ENCODE results near the gene LAMTOR2. TPM values are rescaled to one million over a fixed set of nuclear protein-coding genes. Genes with fewer than 3 reads are reported as not detected.

Gene LAMTOR2
- total and polyA plus RNA-seq, 2 of the 4 experiments (the other 2 are of a cell fraction): 50.0 to 89.0 TPM

GRCh38 chr1:156055281-156056048 lies 883 bp downstream of the LAMTOR2 start (continued):
- TF ChIP-seq MXI1 (IDR thresholded peaks at IDR 0.05; ENCODE audit: borderline replicate concordance, low read depth, low read length): no peak

GRCh38 chr1:156056326-156056849 lies 1.8 kb downstream of the LAMTOR2 start:
- Histone ChIP-seq H3K9me3 (ENCODE audit: control insufficient read depth, insufficient read depth, low read length) (no peaks in the 10 kb centered on the region), H4K91ac (ENCODE audit: insufficient read depth, low read depth, low read length) (no peak overlapping the region), H3K9ac (ENCODE audit: low read depth, low read length) (no peak overlapping the region), H3K56ac (ENCODE audit: extremely low read depth, insufficient read depth, low read length) (no peak overlapping the region), H2BK20ac (ENCODE audit: low read depth, low read length) (no peak overlapping the region), H3K9me1 (ENCODE audit: insufficient read depth, low read length) (peaks cover 12% of the 10 kb centered on the region), H3K23ac (ENCODE audit: low read depth, low read length) (peak overlapping the region; percentile 38), H2BK120ac (ENCODE audit: low read depth, low read length) (no peak overlapping the region), H2BK15ac (ENCODE audit: low read depth, low read length) (no peak overlapping the region), H4K20me1 (ENCODE audit: insufficient read depth, low read length) (no peaks in the 10 kb centered on the region), H2AFZ (replicated peaks; ENCODE audit: low read length, poor library complexity) (no peak overlapping the region), H3K14ac (replicated peaks; ENCODE audit: low read depth, low read length) (no peak overlapping the region), H3K27ac (ENCODE audit: insufficient read depth, low read length) (no peak overlapping the region), H3K4me2 (ENCODE audit: low read depth, low read length) (no peak overlapping the region), H3K4me3 (ENCODE audit: insufficient read depth, low read depth, low read length) (no peak overlapping the region), H4K5ac (ENCODE audit: low read depth, low read length) (no peak overlapping the region), H3K27me3 (ENCODE audit: control insufficient read depth, insufficient read depth, low read length) (no peaks in the 10 kb centered on the region), H3K4ac (ENCODE audit: low read depth, low read length) (no peak overlapping the region), H4K8ac (ENCODE audit: low read depth in 2 of 2, low read length in 2 of 2) (no peak overlapping the region), H2AK9ac (replicated peaks; ENCODE audit: low read depth, low read length, poor library complexity) (peak overlapping the region; percentile 68), H3K4me1 (ENCODE audit: control insufficient read depth, insufficient read depth, low read length) (peaks cover 4% of the 10 kb centered on the region; the same call in 1 of the 2 replicates), H2AK5ac (ENCODE audit: low read depth, low read length) (no peak overlapping the region), H3K79me1 (ENCODE audit: low read depth in 1 of 2, low read length in 2 of 2) (peaks cover 24 to 46% of the 10 kb centered on the region in 2 experiments), H2BK5ac (ENCODE audit: low read depth, low read length, poor library complexity, severe bottlenecking) (no peak overlapping the region), H3K36me3 (ENCODE audit: control insufficient read depth, insufficient read depth, low read length) (peaks cover 6% of the 10 kb centered on the region), H3K18ac (ENCODE audit: low read depth, low read length) (no peak overlapping the region)
- CTCF ChIA-PET: no interaction called here
- no peak for DNase-seq
- intact Hi-C loops (cut with micrococcal nuclease): no loop called here
- WGBS, 2 experiments (ENCODE audit: extremely low coverage in 2 of 2, insufficient read length in 1 of 2): no CpG with 5 or more reads among the region's 1 CpG
- POLR2A ChIA-PET (ENCODE audit: unreplicated experiment): no interaction called here
- in situ Hi-C loops (cut with MboI; ENCODE audit: low sequenced_read_pairs): no loop called here
- no peak for ATAC-seq (ENCODE audit: low read depth)
- no TSS peak for BruUV-seq (replicated peaks)
- dilution Hi-C loops (cut with HindIII; ENCODE audit: low sequenced_read_pairs, unreplicated experiment): no loop called here
- no peak for TF ChIP-seq SMC3 (IDR thresholded peaks at IDR 0.05; ENCODE audit: low read depth, low read length)
- no peak for TF ChIP-seq CEBPB (IDR thresholded peaks at IDR 0.05; ENCODE audit: low read depth, low read length)
- TF ChIP-seq BHLHE40 (IDR thresholded peaks at IDR 0.05; ENCODE audit: low read depth, low read length): no peak
- no peak for TF ChIP-seq USF2 (IDR thresholded peaks at IDR 0.05; ENCODE audit: low read depth, low read length)
- TF ChIP-seq RAD21 (IDR thresholded peaks at IDR 0.05; ENCODE audit: low read length): no peak
- TF ChIP-seq MXI1 (IDR thresholded peaks at IDR 0.05; ENCODE audit: borderline replicate concordance, low read depth, low read length): no peak
- TF ChIP-seq NFE2L2 (IDR thresholded peaks at IDR 0.05; ENCODE audit: low read depth, low read length): no peak
- TF ChIP-seq MAZ (IDR thresholded peaks at IDR 0.05; ENCODE audit: borderline replicate concordance, low read depth, low read length): no peak
- TF ChIP-seq POLR2A (IDR thresholded peaks at IDR 0.05; ENCODE audit: low read depth, low read length): no peak
- no peak for TF ChIP-seq FOS (IDR thresholded peaks at IDR 0.05; ENCODE audit: low read depth, low read length)
- no peak for TF ChIP-seq RCOR1 (IDR thresholded peaks at IDR 0.05; ENCODE audit: insufficient replicate concordance, low read length)
- no peak for TF ChIP-seq RFX5 (IDR thresholded peaks at IDR 0.05; ENCODE audit: low read depth, low read length)
- TF ChIP-seq MAFK (IDR thresholded peaks at IDR 0.05; ENCODE audit: low read depth, low read length): no peak
- no peak for TF ChIP-seq CTCF (conservative IDR thresholded peaks at IDR 0.05; ENCODE audit: low read depth, low read length)
- TF ChIP-seq CHD1 (IDR thresholded peaks at IDR 0.05; ENCODE audit: low read depth, low read length): no peak
